Measurements from ENCODE around the gene PCSK5. TPM values are rescaled to one million over a fixed set of nuclear protein-coding genes. Genes with fewer than 3 reads are reported as not detected.

Gene PCSK5
- total and polyA plus RNA-seq, 8 donors = 0.37 to 86.3 (median 4.9) TPM

- DNase-seq = peak in 1 of 2 donors; percentile 6
- Histone ChIP-seq H3K9me3 (no peaks in the 10 kb centered on the region), H3K27me3 (no peaks in the 10 kb centered on the region), H3K36me3 (peaks cover 0 to 3% (median 0%) of the 10 kb centered on the region in 4 donors), H3K4me3 (no peak overlapping the region), H3K27ac (no peak overlapping the region), H3K4me1 (peaks cover 0 to 10% (median 0%) of the 10 kb centered on the region in 4 donors)
- no peak for TF ChIP-seq POLR2AphosphoS5 (IDR thresholded peaks at IDR 0.05)
- no peak for TF ChIP-seq EP300 (IDR thresholded peaks at IDR 0.05)
- no peak for TF ChIP-seq POLR2A (IDR thresholded peaks at IDR 0.05)
- no peak for TF ChIP-seq CTCF (IDR thresholded peaks at IDR 0.05)
- 67 to 87% (median 76%) methylated on average over 6 of the region's 6 CpGs for WGBS, 5 donors
- intact Hi-C loops (cut with DNase I; ENCODE audit: low total_unique reads) = no loop called here
Observed at GRCh38 chr9:76032038-76032796, 141.7 kb downstream of the PCSK5 start.

- no peaks in the 10 kb centered on the region for H3K27me3 ChIP-seq
- no peak for TF ChIP-seq POLR2AphosphoS5 (IDR thresholded peaks at IDR 0.05)
- TF ChIP-seq CTCF (IDR thresholded peaks at IDR 0.05) = no peak
- no peak for TF ChIP-seq EP300 (IDR thresholded peaks at IDR 0.05)
- no peak for TF ChIP-seq POLR2A (IDR thresholded peaks at IDR 0.05)
- no peak overlapping the region for H3K27ac ChIP-seq
- H3K4me3 ChIP-seq = no peak overlapping the region
- intact Hi-C loops (cut with DNase I; ENCODE audit: low total_unique reads) = no loop called here
- H3K9me3 ChIP-seq = no peaks in the 10 kb centered on the region
- 74 to 87% (median 87%) methylated on average over 6 of the region's 6 CpGs for WGBS, 5 donors
- DNase-seq = no peak
- peaks cover 0 to 10% (median 0%) of the 10 kb centered on the region in 4 donors for H3K4me1 ChIP-seq
- H3K36me3 ChIP-seq = no peaks in the 10 kb centered on the region
Observed at GRCh38 chr9:76032797-76033373, 142.4 kb downstream of the PCSK5 start.

GRCh38 chr9:76034049-76034448, 143.6 kb downstream of the PCSK5 start:
- no peaks in the 10 kb centered on the region for H3K27me3 ChIP-seq
- peaks cover 0 to 10% (median 0%) of the 10 kb centered on the region in 4 donors for H3K4me1 ChIP-seq
- WGBS, 5 donors = 87 to 94% (median 90%) methylated on average over 3 of the region's 3 CpGs
- no peak for DNase-seq
- intact Hi-C loops (cut with DNase I; ENCODE audit: low total_unique reads) = no loop called here
- no peak overlapping the region for H3K27ac ChIP-seq
- no peak overlapping the region for H3K4me3 ChIP-seq
- H3K36me3 ChIP-seq = no peaks in the 10 kb centered on the region
- no peaks in the 10 kb centered on the region for H3K9me3 ChIP-seq
- no peak for TF ChIP-seq EP300 (IDR thresholded peaks at IDR 0.05)
- no peak for TF ChIP-seq POLR2AphosphoS5 (IDR thresholded peaks at IDR 0.05)
- no peak for TF ChIP-seq CTCF (IDR thresholded peaks at IDR 0.05)
- no peak for TF ChIP-seq POLR2A (IDR thresholded peaks at IDR 0.05)

GRCh38 chr9:76036762-76037161, 146.3 kb downstream of the PCSK5 start:
- WGBS, 5 donors = 82 to 89% (median 86%) methylated on average over 2 of the region's 2 CpGs
- intact Hi-C loops (cut with DNase I; ENCODE audit: low total_unique reads) = no loop called here
- Histone ChIP-seq H3K9me3 (no peaks in the 10 kb centered on the region), H3K27ac (no peak overlapping the region), H3K36me3 (no peaks in the 10 kb centered on the region), H3K27me3 (no peaks in the 10 kb centered on the region), H3K4me1 (peaks cover 0 to 8% (median 0%) of the 10 kb centered on the region in 4 donors), H3K4me3 (no peak overlapping the region)
- no peak for DNase-seq
- TF ChIP-seq EP300 (IDR thresholded peaks at IDR 0.05) = no peak
- TF ChIP-seq CTCF (IDR thresholded peaks at IDR 0.05) = no peak
- TF ChIP-seq POLR2A (IDR thresholded peaks at IDR 0.05) = no peak
- no peak for TF ChIP-seq POLR2AphosphoS5 (IDR thresholded peaks at IDR 0.05)

Measured in stomach (tissue), 9 donors.